Activated gamma-delta T cell (primary cell): ENCODE results near the gene AP5B1.
A peak's percentile ranks its signal among the peaks of the same experiment; 100 is the strongest.

Source experiments
- DNase-seq: peaks from one replicate; lab custom pipeline; 2025; lab: John Stamatoyannopoulos, UW
- total RNA-seq, 2 donors: gene quantifications; one replicate each; lab custom pipeline; 2026; lab: John Stamatoyannopoulos, UW

The AP5B1 gene, protein sequence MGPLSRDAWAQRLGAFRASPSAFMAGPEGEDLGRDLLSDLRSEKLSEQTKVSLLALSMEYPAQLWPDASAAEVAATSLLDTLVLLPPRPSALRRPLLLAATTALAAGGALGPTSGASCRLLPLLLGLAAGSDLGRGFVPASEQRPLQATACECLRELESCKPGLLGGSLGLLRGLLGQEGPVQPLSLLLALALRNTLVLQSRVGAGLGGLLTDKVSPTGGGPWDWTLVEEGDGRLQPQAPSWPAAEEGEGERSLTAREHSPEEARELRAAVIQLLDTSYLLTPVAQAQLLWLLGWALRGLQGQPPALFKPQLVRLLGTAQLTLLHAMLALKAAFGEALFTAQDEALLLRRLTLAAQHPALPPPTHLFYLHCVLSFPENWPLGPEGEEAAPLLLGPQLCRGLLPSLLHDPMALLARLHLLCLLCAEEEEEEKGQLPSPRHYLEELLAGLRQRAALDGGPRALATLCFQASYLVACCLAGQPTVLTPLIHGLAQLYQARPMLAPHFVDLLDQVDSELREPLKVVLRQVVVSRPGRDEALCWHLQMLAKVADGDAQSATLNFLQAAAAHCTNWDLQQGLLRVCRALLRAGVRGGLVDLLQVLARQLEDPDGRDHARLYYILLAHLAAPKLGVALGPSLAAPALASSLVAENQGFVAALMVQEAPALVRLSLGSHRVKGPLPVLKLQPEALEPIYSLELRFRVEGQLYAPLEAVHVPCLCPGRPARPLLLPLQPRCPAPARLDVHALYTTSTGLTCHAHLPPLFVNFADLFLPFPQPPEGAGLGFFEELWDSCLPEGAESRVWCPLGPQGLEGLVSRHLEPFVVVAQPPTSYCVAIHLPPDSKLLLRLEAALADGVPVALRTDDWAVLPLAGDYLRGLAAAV
- total RNA-seq, result 68.1 to 75.1 reads per million in 2 donors

- peak; percentile 70 for DNase-seq
Observed at GRCh38 chr11:65780770-65781151, at the start of gene AP5B1. TSS of gene AP5B1 (minus strand) at chr11:65780976. CDS start at chr11:65780591, 385 bp downstream.

DNA sequence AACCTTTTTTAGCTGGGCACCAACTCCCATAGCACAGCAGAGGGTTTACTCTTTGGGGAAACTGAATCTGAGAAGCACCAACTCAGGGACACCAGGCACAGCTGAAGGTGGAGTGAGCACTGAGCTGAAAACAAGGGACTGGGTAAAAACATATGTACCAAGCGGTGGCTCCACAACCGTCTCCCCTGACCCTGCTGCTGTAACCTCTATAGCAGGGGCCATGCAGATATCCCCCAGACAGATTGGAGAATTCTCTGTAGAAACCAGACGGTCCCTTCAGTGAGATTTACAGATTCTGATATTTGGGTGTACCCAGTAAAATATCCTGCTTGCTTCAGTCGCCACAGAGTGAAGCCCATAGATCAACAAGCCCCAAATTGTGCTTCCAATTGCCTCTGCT, 48.7 kb upstream of the AP5B1 start:
- DNase-seq, result no peak

GRCh38 chr11:65826984-65827735, 46.4 kb upstream of the AP5B1 start:
- DNase-seq, result no peak

- DNase-seq, result no peak
Observed at GRCh38 chr11:65822776-65823528, 42.2 kb upstream of the AP5B1 start.

DNA sequence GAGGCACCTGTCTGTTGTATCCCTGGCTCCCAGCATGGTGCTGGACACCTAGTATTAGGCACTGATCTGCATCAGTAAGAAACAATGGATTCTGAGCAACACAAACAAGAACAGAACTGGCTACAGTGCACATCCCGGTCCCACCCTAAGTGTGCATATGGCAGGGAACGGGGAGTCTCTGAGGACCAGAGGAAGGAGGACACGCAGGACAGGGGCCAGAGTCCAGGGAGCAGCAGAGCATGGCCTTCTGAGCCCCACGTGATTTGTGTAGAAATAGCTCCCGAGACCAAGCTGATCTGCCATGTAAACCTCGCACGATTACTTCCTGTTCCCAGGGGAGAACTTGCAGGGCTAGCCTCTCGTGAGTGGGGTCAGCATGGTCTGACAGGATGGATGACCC, 40.3 kb upstream of the AP5B1 start:
- no peak for DNase-seq

DNA sequence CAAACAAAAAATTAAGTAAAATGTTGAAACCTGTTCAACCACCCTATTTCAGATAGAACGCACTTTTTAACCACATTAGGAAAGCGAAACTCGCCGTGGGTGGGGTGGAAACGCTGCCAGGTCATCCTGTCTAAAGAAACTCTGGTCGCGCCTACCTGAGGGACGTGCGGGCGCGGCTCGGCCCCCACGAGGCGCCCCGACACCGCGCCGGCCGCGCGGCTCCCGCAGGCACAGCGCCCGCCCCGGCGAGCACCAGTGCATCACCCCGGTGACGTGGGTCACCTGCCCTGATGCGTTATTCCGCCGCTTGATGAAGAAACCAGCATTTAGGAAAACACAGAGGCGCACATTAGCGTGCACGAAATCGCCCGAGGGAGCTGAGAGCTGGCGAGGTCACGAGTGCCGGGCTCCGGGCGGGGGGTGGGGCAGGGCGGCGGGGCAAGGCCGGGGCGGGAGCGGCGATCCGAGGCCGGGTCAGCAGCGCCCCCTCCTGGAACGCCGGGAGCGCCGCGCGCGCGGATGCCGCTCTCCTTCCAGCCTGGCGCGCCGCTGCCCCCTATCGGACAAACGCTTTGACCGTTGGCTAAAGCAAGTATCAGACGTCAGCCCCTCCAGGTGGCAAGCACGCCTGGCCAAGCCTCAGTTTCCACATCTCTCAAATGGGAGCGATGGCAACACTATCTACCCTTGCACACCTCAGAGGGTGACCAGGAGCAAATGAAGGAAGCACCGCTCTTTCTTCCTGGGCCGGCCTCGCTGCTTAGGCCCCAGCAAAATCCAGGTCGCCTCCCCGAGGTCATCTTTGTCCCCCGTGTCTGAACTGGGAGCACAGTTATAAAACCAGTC, 37.3 kb upstream of the AP5B1 start:
- peak; percentile 82 for DNase-seq

DNA sequence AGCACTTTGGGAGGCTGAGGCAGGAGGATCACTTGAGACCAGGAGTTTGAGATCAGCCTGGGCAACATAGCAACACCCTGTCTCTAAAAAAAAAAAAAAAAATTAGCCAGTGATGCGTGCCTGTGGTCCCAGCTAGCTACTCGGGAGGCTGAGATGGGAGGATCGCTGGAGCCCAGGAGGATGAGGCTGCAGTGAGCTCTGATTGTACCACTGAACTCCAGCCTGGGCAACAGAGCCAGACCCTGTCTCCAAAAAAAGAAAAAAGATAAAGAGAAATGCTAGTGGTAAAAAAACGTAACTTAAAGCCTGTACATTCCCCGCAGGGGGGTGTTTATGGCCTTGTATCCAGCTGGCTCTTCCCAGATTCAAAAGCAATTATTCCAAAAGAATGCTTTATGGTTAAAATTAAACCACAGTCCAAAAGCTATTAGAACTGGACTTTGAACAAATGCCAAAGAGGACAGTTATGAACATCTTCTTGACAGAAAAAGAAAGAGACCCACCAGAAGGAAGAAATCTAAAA, 36.6 kb upstream of the AP5B1 start:
- no peak for DNase-seq

GRCh38 chr11:65816696-65817095, 35.9 kb upstream of the AP5B1 start:
- DNase-seq, result no peak

GRCh38 chr11:65814986-65815565, 34.3 kb upstream of the AP5B1 start:
- DNase-seq, result no peak

GRCh38 chr11:65814131-65814985, 33.6 kb upstream of the AP5B1 start:
- no peak for DNase-seq

DNA sequence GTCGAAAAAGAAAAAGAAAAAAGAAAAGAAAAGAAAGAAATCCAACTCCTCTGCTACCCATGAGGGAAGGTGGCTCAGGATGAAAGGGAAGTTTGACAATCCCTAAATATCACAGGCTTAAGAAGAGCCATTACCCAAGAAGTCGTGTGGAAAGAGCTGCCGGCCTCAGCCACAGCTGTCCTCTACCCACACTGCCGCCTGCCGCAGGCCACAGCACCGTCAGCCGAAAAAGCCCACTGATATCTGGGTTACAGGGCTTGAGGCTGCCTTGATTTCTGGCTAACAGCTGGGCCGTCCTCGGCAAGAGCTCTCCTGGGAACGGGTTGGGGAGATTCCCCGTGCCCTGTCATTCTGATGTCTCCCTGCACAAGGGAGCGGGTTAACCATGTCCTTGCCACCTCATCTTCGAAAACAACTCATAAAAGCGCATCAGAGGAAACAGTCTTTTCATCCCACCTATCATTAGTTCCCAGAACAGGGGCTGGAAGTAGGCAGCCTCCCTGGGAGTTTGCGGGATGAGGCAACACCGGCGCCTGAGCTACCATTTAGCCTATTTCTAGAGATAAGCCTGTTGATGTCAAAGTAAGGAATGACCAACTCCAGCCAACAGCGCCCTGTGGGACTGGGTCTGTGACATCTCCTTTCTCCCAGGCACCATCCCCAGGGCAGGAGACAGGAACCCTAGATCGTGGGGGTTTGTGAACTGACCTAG, 31.1 kb upstream of the AP5B1 start:
- no peak for DNase-seq

- no peak for DNase-seq
Observed at GRCh38 chr11:65810046-65810868, 29.5 kb upstream of the AP5B1 start.

GRCh38 chr11:65809496-65809895, 28.7 kb upstream of the AP5B1 start:
- no peak for DNase-seq

DNA sequence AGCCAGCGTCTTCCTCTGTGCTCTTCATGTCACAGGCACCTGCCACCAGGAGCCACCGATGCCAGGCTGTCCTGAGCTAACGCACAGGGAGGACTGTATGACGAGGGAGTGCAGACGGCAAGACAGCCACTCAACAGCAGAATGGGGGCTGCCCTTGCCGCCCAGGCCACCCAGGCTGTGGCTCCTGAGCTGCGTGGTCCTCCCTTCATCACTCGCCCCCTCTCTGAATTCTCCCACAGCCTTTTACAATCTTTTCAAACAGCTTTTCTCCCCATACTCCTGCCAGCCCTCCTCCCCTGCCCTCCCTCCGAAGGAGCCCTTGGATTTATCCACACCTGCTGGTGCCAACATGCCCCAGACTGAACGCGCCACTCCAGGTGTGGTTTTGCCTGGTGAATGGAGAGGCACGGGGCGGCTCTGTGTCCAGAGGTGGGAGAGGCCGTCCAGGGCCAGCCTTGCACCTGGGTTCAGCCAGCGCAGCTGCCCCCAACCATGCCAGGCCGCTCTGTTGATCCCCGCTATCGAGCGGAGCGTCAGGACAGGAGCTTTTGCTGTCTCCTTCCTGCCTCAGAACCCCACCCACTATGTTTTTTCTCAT, 28.1 kb upstream of the AP5B1 start:
- DNase-seq, result no peak

DNA sequence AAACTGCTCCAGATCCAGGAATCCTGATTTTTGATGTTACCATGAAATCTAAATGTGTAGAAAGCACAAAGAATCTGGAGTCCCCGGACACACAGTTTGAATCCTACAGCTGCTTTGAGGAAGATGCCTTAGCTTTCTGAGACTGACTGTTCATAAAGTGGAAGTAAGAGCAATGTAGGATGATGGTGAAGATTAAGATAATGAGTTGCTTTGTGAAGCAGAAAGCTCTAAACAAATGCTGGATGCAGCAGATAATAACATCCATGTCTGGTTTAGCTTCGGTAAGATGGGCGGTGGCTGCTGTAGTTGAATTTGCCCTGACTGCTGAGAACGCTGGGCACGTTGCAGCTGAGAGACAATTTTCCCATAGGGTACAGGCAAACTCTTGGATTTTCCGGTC, 26.2 kb upstream of the AP5B1 start:
- DNase-seq, result no peak

DNA sequence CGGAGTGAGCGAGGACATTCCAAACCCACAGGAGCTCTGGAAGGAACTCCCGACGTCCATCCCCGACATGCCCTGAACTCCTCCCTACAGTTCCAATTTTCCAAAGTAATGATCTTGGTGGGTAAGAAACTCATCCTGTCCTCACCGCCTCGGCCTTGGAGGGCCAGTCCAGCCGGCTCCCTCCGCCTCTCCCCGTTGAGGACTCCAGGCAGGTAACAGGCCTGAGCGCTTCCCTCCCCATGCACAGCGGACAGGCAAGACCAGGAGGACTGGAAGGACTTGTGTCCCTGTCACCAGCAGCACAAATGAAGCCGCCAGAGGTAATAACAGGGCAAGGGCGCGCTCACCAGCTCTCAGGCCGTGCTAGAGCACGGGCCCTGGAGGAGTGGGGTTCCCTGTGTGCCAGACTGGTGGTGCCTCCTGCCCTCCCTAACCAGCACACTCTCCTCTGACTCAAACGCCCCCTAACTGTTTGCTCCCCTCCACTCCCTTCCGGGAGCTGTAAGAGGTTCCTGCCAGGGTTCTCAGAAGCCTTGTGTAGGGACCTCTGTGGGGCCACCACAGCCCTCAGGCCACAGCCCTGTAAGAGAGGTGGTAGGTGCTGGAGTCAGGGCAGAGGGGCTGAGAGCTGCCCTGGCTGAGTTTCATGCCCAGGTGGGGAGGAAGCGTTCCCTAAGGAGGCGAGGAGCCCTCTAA, 23.2 kb upstream of the AP5B1 start:
- no peak for DNase-seq
